ENCODE results near the gene LMBRD2.

The LMBRD2 gene

DNA sequence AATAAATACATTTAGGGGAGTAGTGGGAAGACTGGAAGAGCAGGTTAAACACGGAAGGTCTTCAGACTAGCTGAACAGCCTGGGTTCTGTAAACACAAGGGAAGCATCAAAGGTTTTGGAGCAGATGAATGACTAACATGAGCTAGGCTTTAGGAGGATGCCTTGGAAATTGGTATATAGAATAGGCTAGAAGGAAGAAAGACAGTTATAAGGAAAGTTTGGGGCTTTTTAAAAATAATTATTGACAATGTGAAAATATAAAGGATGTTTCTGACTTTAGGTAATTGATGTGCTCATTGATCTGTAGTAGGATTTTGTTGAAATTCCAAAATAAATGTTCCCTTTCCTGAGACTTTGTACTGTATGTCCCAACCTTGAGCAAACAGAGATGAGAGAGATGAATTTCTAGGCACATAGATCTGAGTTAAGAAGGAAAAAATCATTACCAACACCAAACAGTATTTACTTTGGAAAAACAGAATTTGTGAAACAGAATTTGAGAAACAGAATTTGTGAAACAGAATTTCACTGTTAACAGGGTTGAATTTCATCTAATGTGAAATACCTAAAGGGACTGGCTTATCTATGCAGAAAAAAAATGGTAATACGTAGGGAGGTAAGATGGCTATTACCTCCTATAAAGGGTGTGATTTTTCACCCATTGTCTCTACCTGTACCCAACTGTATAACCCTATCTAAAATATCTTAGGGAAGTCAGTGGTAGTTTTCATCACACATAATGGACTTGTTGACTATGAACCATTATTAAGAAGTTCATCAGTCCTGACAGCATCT is 29.1 kb upstream of the LMBRD2 start:
- no peak overlapping the region for H4K8ac ChIP-seq (ENCODE audit: low read depth, low read length)
- H2BK15ac ChIP-seq (ENCODE audit: low read length) = no peak overlapping the region
- no peak overlapping the region for H3K4me3 ChIP-seq (ENCODE audit: low read length in 2 of 2)
- H3K36me3 ChIP-seq (replicated peaks in 1 of 2; ENCODE audit: control insufficient read depth in 2 of 2, insufficient read depth in 2 of 2, low read length in 2 of 2) = peaks cover 6 to 83% of the 10 kb centered on the region in 2 donors
- H2AK5ac ChIP-seq (ENCODE audit: low read depth, low read length) = no peak overlapping the region
- H3K4me1 ChIP-seq (ENCODE audit: control insufficient read depth in 2 of 2, insufficient read depth in 1 of 2, low read depth in 1 of 2, low read length in 2 of 2) = peaks cover 0 to 4% of the 10 kb centered on the region in 2 donors
- no peak overlapping the region for H3K4me2 ChIP-seq (ENCODE audit: insufficient read depth, low read length, poor library complexity, severe bottlenecking)
- no CpG with 5 or more reads among the region's 2 CpGs for WGBS, 2 donors (ENCODE audit: extremely low coverage in 2 of 2, insufficient read length in 2 of 2, insufficient replicate concordance in 1 of 2)
- H3K27ac ChIP-seq (replicated peaks; ENCODE audit: low read length) = no peak overlapping the region
- H3K18ac ChIP-seq (ENCODE audit: low read length) = no peak overlapping the region
- H2BK5ac ChIP-seq (ENCODE audit: low read length) = no peak overlapping the region
- H3K79me1 ChIP-seq (ENCODE audit: low read depth, low read length) = no peaks in the 10 kb centered on the region
- H2BK12ac ChIP-seq (ENCODE audit: low read length) = no peak overlapping the region
- no peak overlapping the region for H3K9ac ChIP-seq (ENCODE audit: low read depth, low read length, poor library complexity)
- H3K27me3 ChIP-seq (ENCODE audit: control insufficient read depth in 3 of 3, insufficient read depth in 3 of 3, low read depth in 1 of 3, low read length in 3 of 3) = no peaks in the 10 kb centered on the region
- no peak overlapping the region for H3K4ac ChIP-seq (ENCODE audit: low read length)
- no peak overlapping the region for H2BK120ac ChIP-seq (ENCODE audit: low read depth, low read length)
- no peak overlapping the region for H2AFZ ChIP-seq (ENCODE audit: low read length)
- no peak overlapping the region for H4K91ac ChIP-seq (ENCODE audit: low read depth, low read length, poor library complexity)
- H3K9me3 ChIP-seq (replicated peaks in 1 of 2; ENCODE audit: control insufficient read depth in 2 of 2, insufficient read depth in 1 of 2, low read depth in 1 of 2, low read length in 2 of 2) = no peaks in the 10 kb centered on the region
- no peak overlapping the region for H3K14ac ChIP-seq (ENCODE audit: low read length)
- H3K23ac ChIP-seq (ENCODE audit: low read depth, low read length, poor library complexity) = no peak overlapping the region
- no peak for DNase-seq (ENCODE audit: low spot score)

DNA sequence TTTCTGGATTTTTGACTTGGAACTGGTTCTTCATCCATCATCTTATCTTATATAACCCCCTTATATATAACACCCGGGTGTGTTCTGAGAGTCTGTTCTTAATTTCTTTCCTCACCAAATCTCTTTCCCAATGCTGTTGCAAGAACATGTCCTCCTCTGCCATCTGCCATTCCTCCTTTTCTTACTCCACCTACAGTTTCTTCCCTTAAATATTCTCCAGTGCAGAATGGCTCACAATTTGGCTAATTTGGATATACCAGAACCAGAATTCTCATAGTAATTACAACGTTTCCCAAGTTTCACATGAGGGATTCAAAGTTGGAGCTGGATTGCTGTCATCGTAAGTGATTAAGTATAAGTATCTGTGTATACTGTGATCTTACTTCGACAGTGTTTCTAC is 28.3 kb upstream of the LMBRD2 start:
- H3K27ac ChIP-seq (replicated peaks; ENCODE audit: low read length) = no peak overlapping the region
- DNase-seq (ENCODE audit: low spot score) = no peak

DNA sequence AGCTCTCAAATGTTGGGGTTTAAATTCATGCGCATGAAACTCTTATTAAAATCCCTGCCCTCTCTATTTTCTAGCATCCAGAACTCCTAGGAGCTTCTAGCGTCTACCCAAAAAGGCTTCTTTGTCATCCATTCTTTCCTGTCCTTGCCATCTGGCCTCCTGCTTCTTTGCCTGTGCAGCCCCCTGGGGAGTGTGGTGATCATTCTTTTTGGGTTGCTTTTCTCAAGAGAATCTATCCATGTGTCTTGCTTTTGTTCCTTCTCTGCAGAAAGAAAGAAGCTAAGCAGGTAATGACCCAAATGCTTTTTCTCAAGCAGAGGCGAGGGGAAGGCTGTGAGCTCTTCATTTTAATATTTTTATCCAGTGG is 26.8 kb upstream of the LMBRD2 start:
- no peak overlapping the region for H3K4me3 ChIP-seq (ENCODE audit: low read length in 2 of 2)
- H2BK15ac ChIP-seq (ENCODE audit: low read length) = no peak overlapping the region
- no peak overlapping the region for H3K4me2 ChIP-seq (ENCODE audit: insufficient read depth, low read length, poor library complexity, severe bottlenecking)
- no peak overlapping the region for H2AFZ ChIP-seq (ENCODE audit: low read length)
- no peak overlapping the region for H4K8ac ChIP-seq (ENCODE audit: low read depth, low read length)
- DNase-seq (ENCODE audit: low spot score) = peak; percentile 26
- no peak overlapping the region for H3K4ac ChIP-seq (ENCODE audit: low read length)
- H3K23ac ChIP-seq (ENCODE audit: low read depth, low read length, poor library complexity) = no peak overlapping the region
- no peaks in the 10 kb centered on the region for H3K27me3 ChIP-seq (ENCODE audit: control insufficient read depth in 3 of 3, insufficient read depth in 3 of 3, low read depth in 1 of 3, low read length in 3 of 3)
- H3K18ac ChIP-seq (ENCODE audit: low read length) = no peak overlapping the region
- no peak overlapping the region for H3K14ac ChIP-seq (ENCODE audit: low read length)
- H3K9ac ChIP-seq (ENCODE audit: low read depth, low read length, poor library complexity) = no peak overlapping the region
- no peak overlapping the region for H2BK5ac ChIP-seq (ENCODE audit: low read length)
- H3K36me3 ChIP-seq (replicated peaks in 1 of 2; ENCODE audit: control insufficient read depth in 2 of 2, insufficient read depth in 2 of 2, low read length in 2 of 2) = peaks cover 10 to 99% of the 10 kb centered on the region in 2 donors
- H2BK120ac ChIP-seq (ENCODE audit: low read depth, low read length) = no peak overlapping the region
- no CpG with 5 or more reads among the region's 3 CpGs for WGBS, 2 donors (ENCODE audit: extremely low coverage in 2 of 2, insufficient read length in 2 of 2, insufficient replicate concordance in 1 of 2)
- H3K9me3 ChIP-seq (replicated peaks in 1 of 2; ENCODE audit: control insufficient read depth in 2 of 2, insufficient read depth in 1 of 2, low read depth in 1 of 2, low read length in 2 of 2) = no peaks in the 10 kb centered on the region
- no peak overlapping the region for H2BK12ac ChIP-seq (ENCODE audit: low read length)
- no peak overlapping the region for H4K91ac ChIP-seq (ENCODE audit: low read depth, low read length, poor library complexity)
- peak overlapping the region; percentile 49 for H3K27ac ChIP-seq (replicated peaks; ENCODE audit: low read length)
- H3K79me1 ChIP-seq (ENCODE audit: low read depth, low read length) = no peaks in the 10 kb centered on the region
- peaks cover 0 to 4% of the 10 kb centered on the region in 2 donors for H3K4me1 ChIP-seq (ENCODE audit: control insufficient read depth in 2 of 2, insufficient read depth in 1 of 2, low read depth in 1 of 2, low read length in 2 of 2)
- H2AK5ac ChIP-seq (ENCODE audit: low read depth, low read length) = no peak overlapping the region

More for the DNA sequence above, 28.3 kb upstream of the LMBRD2 start:
- Histone ChIP-seq H4K91ac (ENCODE audit: low read depth, low read length, poor library complexity) (no peak overlapping the region), H2BK15ac (ENCODE audit: low read length) (no peak overlapping the region), H3K4me1 (ENCODE audit: control insufficient read depth in 2 of 2, insufficient read depth in 1 of 2, low read depth in 1 of 2, low read length in 2 of 2) (peaks cover 0 to 4% of the 10 kb centered on the region in 2 donors), H4K8ac (ENCODE audit: low read depth, low read length) (no peak overlapping the region), H3K9me3 (replicated peaks in 1 of 2; ENCODE audit: control insufficient read depth in 2 of 2, insufficient read depth in 1 of 2, low read depth in 1 of 2, low read length in 2 of 2) (no peaks in the 10 kb centered on the region), H3K4ac (ENCODE audit: low read length) (no peak overlapping the region), H3K4me3 (ENCODE audit: low read length in 2 of 2) (no peak overlapping the region), H2BK5ac (ENCODE audit: low read length) (no peak overlapping the region), H3K18ac (ENCODE audit: low read length) (no peak overlapping the region), H3K9ac (ENCODE audit: low read depth, low read length, poor library complexity) (no peak overlapping the region), H3K14ac (ENCODE audit: low read length) (no peak overlapping the region), H3K36me3 (replicated peaks in 1 of 2; ENCODE audit: control insufficient read depth in 2 of 2, insufficient read depth in 2 of 2, low read length in 2 of 2) (peaks cover 6 to 91% of the 10 kb centered on the region in 2 donors), H2BK12ac (ENCODE audit: low read length) (no peak overlapping the region), H2AK5ac (ENCODE audit: low read depth, low read length) (no peak overlapping the region), H3K4me2 (ENCODE audit: insufficient read depth, low read length, poor library complexity, severe bottlenecking) (no peak overlapping the region), H2AFZ (ENCODE audit: low read length) (no peak overlapping the region), H3K27me3 (ENCODE audit: control insufficient read depth in 3 of 3, insufficient read depth in 3 of 3, low read depth in 1 of 3, low read length in 3 of 3) (no peaks in the 10 kb centered on the region), H2BK120ac (ENCODE audit: low read depth, low read length) (no peak overlapping the region), H3K23ac (ENCODE audit: low read depth, low read length, poor library complexity) (no peak overlapping the region), H3K79me1 (ENCODE audit: low read depth, low read length) (no peaks in the 10 kb centered on the region)
- WGBS, 2 donors (ENCODE audit: extremely low coverage in 2 of 2, insufficient read length in 2 of 2, insufficient replicate concordance in 1 of 2) = no CpG with 5 or more reads among the region's 4 CpGs

DNA sequence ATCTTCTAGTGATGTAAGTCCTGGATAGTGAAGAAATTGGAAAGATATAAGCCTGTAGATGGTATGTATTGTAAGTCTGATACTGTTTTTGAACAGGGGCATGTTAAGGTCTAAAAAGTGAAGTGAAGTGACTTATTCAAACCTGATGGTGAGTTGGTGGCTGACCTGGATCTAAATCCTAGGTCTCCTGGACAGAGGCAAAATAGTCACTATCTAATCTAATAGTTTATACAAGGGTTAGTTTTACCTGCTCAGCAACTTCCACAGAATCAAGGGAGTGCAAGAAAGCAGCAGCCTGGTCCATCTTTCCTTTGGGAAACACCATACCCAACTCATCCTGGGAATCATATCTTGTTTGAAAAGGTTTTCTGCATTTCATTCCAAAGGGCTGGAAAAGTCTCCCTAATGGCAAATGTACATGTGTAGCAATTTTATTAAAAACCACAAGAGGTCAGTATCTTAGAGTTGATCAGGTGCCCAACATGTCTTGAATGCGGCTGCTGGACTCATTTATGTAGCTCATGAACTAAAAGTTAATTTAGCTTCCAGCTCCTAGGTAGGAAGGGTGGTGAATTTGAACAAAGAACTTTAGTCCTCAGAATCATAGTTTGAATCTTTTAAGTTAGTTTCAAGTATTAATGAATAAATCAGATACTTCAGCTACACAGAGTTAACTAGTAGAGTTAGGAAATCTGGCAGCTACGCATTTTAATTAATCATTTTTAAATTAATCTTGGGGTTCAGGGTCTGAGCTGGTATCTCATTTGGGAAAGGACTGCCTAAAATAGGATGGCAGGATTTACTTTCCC is 26.2 kb upstream of the LMBRD2 start:
- Histone ChIP-seq H3K4me2 (ENCODE audit: insufficient read depth, low read length, poor library complexity, severe bottlenecking) (no peak overlapping the region), H3K18ac (ENCODE audit: low read length) (no peak overlapping the region), H3K79me1 (ENCODE audit: low read depth, low read length) (no peaks in the 10 kb centered on the region), H3K4ac (ENCODE audit: low read length) (no peak overlapping the region), H2BK12ac (ENCODE audit: low read length) (no peak overlapping the region), H3K14ac (ENCODE audit: low read length) (no peak overlapping the region), H3K9me3 (replicated peaks in 1 of 2; ENCODE audit: control insufficient read depth in 2 of 2, insufficient read depth in 1 of 2, low read depth in 1 of 2, low read length in 2 of 2) (no peaks in the 10 kb centered on the region), H3K4me3 (ENCODE audit: low read length in 2 of 2) (no peak overlapping the region), H3K4me1 (ENCODE audit: control insufficient read depth in 2 of 2, insufficient read depth in 1 of 2, low read depth in 1 of 2, low read length in 2 of 2) (peaks cover 0 to 4% of the 10 kb centered on the region in 2 donors), H3K27ac (replicated peaks; ENCODE audit: low read length) (peak overlapping the region; percentile 49), H3K27me3 (ENCODE audit: control insufficient read depth in 3 of 3, insufficient read depth in 3 of 3, low read depth in 1 of 3, low read length in 3 of 3) (no peaks in the 10 kb centered on the region), H2AK5ac (ENCODE audit: low read depth, low read length) (no peak overlapping the region), H2BK120ac (ENCODE audit: low read depth, low read length) (no peak overlapping the region), H3K36me3 (replicated peaks in 1 of 2; ENCODE audit: control insufficient read depth in 2 of 2, insufficient read depth in 2 of 2, low read length in 2 of 2) (peaks cover 12 to 100% of the 10 kb centered on the region in 2 donors), H2AFZ (ENCODE audit: low read length) (no peak overlapping the region), H3K9ac (ENCODE audit: low read depth, low read length, poor library complexity) (no peak overlapping the region), H3K23ac (ENCODE audit: low read depth, low read length, poor library complexity) (no peak overlapping the region), H4K8ac (ENCODE audit: low read depth, low read length) (no peak overlapping the region), H4K91ac (ENCODE audit: low read depth, low read length, poor library complexity) (no peak overlapping the region), H2BK5ac (ENCODE audit: low read length) (no peak overlapping the region), H2BK15ac (ENCODE audit: low read length) (no peak overlapping the region)
- no CpG with 5 or more reads among the region's 2 CpGs for WGBS, 2 donors (ENCODE audit: extremely low coverage in 2 of 2, insufficient read length in 2 of 2, insufficient replicate concordance in 1 of 2)
- peak; percentile 9 for DNase-seq (ENCODE audit: low spot score)
